D341Med (cell line): Measurements from ENCODE around the gene ENOX2.
"Not testable (repeated sequence)": the region's sequence is repeated elsewhere in the genome, so short reads cannot be mapped to it uniquely, and the experiment has no call there.

ENCODE experiments used
- DNase-seq: peaks from one replicate; pipeline ENCODE4 v3.0.0; 2012; ENCODE audit warnings: low spot score

The ENOX2 gene

GRCh38 chrX:130825525-130825924 is 77.5 kb downstream of the ENOX2 start:
- no peak for DNase-seq

GRCh38 chrX:130819367-130819766 is 83.6 kb downstream of the ENOX2 start:
- not testable (repeated sequence) for DNase-seq

GRCh38 chrX:130813932-130814331 is 89.1 kb downstream of the ENOX2 start:
- not testable (repeated sequence) for DNase-seq

- DNase-seq, result no peak
Measured at GRCh38 chrX:130810561-130810960, 92.4 kb downstream of the ENOX2 start.

- DNase-seq, result no peak
Measured at GRCh38 chrX:130805903-130806302, 97.1 kb downstream of the ENOX2 start.

GRCh38 chrX:130803537-130803936 is 99.5 kb downstream of the ENOX2 start:
- no peak for DNase-seq

GRCh38 chrX:130801901-130802300 is 101.1 kb downstream of the ENOX2 start:
- no peak for DNase-seq

- DNase-seq, result no peak
Measured at GRCh38 chrX:130799393-130799792, 103.6 kb downstream of the ENOX2 start.

GRCh38 chrX:130793975-130794374 is 109.0 kb downstream of the ENOX2 start:
- no peak for DNase-seq

GRCh38 chrX:130791870-130792269 is 111.1 kb downstream of the ENOX2 start:
- not testable (repeated sequence) for DNase-seq

- DNase-seq, result no peak
Measured at GRCh38 chrX:130789793-130790192, 113.2 kb downstream of the ENOX2 start.

GRCh38 chrX:130788786-130789581 is 114.0 kb downstream of the ENOX2 start:
- DNase-seq, result no peak

- peak; percentile 35 for DNase-seq
Measured at GRCh38 chrX:130786030-130786429, 117.0 kb downstream of the ENOX2 start.

- DNase-seq, result no peak
Measured at GRCh38 chrX:130778773-130779172, 124.2 kb downstream of the ENOX2 start.

GRCh38 chrX:130775849-130776248 is 127.2 kb downstream of the ENOX2 start:
- no peak for DNase-seq

- DNase-seq, result no peak
Measured at GRCh38 chrX:130772776-130773143, 130.2 kb downstream of the ENOX2 start.

- no peak for DNase-seq
Measured at GRCh38 chrX:130772105-130772775, 130.8 kb downstream of the ENOX2 start.

- no peak for DNase-seq
Measured at GRCh38 chrX:130771648-130772047, 131.4 kb downstream of the ENOX2 start.

- DNase-seq, result no peak
Measured at GRCh38 chrX:130771230-130771629, 131.8 kb downstream of the ENOX2 start.

- no peak for DNase-seq
Measured at GRCh38 chrX:130770615-130771014, 132.4 kb downstream of the ENOX2 start.

- DNase-seq, result no peak
Measured at GRCh38 chrX:130769835-130770234, 133.2 kb downstream of the ENOX2 start.

GRCh38 chrX:130758072-130758471 is 144.9 kb downstream of the ENOX2 start:
- no peak for DNase-seq

GRCh38 chrX:130756233-130756632 is 146.8 kb downstream of the ENOX2 start:
- DNase-seq, result no peak

- DNase-seq, result no peak
Measured at GRCh38 chrX:130754353-130754752, 148.7 kb downstream of the ENOX2 start.
